ENCODE measurements around the gene FBLL1.
A peak's percentile ranks its signal among the peaks of the same experiment; 100 is the strongest.
"Not testable (repeated sequence)": the region's sequence is repeated elsewhere in the genome, so short reads cannot be mapped to it uniquely, and the experiment has no call there.

The FBLL1 gene

GRCh38 chr5:168553377-168554130, 24.4 kb downstream of the FBLL1 start:
- DNase-seq (ENCODE audit: low spot score), result no peak

- no peak for DNase-seq (ENCODE audit: low spot score)
Measured at GRCh38 chr5:168557389-168557788, 28.3 kb downstream of the FBLL1 start.

DNA sequence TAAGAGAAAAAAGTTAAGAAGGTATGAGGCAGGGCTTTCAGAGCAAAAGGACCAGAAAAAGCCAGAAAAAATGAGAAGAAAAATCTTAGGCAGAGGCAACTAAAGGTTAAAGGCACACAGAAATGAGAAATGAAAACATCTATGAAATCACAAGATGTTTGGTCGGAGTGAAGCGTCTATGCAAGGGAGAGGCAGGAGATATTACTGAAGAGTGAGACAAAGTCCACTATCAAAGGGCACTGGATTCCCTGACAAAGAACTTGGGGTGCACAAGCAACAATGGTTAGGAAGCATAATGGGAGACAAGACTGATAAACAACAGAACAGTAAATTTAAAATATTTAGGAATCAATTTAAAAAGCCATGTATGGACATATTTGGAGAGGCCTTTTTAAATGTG, 33.2 kb downstream of the FBLL1 start:
- DNase-seq (ENCODE audit: low spot score), result no peak

DNA sequence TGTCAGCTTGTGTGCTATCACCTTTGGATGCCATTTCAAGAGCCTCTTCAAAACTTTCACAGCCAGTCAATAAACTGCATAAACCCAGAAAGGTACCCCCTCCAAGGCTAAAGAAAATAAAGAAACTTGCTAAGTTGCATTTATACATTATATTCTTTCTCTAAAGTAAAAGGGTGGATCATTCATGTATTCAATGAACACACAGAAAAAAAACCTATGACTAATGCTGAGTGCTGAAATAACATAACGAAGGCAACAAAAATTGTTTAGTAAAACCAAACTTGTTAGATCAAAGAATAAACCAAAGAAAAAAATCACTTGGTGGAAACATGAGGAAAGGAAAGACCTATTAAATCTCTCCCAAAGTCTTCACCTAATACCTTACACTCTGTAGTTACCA, 34.9 kb downstream of the FBLL1 start:
- DNase-seq (ENCODE audit: low spot score), result no peak

GRCh38 chr5:168568738-168569137, 39.6 kb downstream of the FBLL1 start:
- no peak for DNase-seq (ENCODE audit: low spot score)

DNA sequence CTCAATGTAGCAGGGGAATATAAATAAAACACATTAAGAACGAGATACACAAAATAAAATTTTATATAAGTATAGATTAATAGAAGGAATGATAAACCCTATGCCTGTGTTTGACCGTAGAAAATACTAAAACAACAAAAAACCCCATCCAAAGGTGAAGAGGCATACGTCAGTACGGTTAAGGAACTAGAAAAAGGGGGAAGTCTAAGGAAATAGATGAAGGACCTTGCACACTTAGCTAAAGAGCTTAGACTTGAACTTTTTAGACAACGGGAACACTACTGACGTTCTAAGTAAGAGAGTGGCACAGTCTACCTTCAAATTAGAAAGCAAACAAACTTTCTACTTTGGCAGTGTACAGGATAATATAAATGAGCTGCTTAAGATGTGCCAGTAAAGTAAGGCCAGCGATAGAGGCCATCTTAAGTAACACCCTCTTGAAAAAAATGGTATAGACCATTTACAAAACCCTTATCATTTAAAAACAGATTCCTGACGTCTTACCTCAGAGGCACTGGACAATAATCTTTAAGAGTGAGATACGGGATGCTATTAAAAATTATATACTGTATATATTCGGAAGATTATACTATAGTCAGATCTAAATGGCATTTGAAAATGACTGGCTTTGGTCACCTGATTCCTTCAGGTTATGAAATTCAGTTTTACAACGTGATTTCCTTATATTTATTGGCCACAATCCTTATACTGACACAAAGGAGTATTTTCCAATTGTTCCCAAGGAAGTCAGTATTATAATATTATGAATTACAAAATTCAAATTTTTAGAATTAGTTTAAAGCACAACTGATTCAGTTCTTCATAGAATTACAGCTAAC, 41.6 kb downstream of the FBLL1 start:
- DNase-seq (ENCODE audit: low spot score), result no peak

DNA sequence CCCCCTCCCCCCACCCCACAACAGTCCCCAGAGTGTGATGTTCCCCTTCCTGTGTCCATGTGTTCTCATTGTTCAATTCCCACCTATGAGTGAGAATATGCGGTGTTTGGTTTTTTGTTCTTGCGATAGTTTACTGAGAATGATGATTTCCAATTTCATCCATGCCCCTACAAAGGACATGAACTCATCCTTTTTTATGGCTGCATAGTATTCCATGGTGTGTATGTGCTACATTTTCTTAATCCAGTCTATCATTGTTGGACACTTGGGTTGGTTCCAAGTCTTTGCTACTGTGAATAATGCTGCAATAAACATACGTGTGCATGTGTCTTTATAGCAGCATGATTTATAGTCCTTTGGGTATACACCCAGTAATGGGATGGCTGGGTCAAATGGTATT, 44.6 kb downstream of the FBLL1 start:
- DNase-seq (ENCODE audit: low spot score), result not testable (repeated sequence)

- DNase-seq (ENCODE audit: low spot score), result not testable (repeated sequence)
Measured at GRCh38 chr5:168574156-168574555, 45.1 kb downstream of the FBLL1 start.

DNA sequence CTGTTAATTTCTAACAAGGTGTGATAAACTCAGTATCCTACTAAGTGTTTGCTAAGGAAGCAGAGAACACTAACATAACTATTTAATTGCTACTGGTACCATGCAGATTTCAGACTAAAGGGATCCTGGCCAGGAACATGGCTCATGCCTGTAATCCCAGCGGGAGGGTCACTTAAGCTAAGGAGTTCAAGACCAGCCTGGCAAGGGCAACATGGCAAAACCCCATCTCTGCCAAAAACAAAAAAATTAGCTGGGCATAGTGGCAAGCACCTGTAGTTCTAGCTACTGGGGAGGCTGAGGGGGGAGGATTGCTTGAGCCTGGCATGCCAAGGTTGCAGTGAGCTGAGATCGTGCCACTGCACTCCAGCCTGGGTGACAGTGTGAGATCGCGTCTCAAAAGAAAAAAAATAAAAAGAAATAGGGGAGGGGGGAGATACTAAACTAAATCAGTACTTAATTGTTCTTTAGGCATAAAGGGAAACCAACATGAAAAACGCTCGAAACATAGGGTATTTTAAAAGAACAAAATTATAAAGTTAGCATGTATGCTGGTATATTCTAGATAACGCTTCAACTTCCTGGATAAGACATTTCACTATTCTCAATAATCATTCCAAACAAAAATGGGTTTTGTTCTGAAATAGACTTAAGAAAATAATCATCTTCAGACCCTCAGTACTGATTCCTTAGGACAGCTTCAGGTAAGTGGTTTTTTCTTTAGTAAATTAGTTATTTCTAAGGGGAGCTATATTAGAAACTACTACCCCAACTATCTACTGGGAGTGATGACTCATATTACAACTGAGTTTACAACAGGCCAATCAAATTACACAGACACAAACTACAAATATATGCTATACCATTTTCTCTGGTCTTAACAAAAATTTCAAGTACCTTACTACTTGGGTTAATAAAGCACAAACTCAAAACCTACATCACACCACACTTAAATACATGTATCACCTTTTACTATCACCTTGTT, 46.6 kb downstream of the FBLL1 start:
- DNase-seq (ENCODE audit: low spot score), result no peak

- peak; percentile 18 for DNase-seq (ENCODE audit: low spot score)
Measured at GRCh38 chr5:168578006-168578405, 48.9 kb downstream of the FBLL1 start.

- DNase-seq (ENCODE audit: low spot score), result peak; percentile 85
Measured at GRCh38 chr5:168578538-168579487, 49.7 kb downstream of the FBLL1 start, which contains the start of gene PANK3. PANK3 (minus strand) TSS chr5:168579368; CDS start chr5:168579283, 85 bp downstream.

GRCh38 chr5:168579488-168580226, 50.6 kb downstream of the FBLL1 start:
- DNase-seq (ENCODE audit: low spot score), result peak; percentile 99

DNA sequence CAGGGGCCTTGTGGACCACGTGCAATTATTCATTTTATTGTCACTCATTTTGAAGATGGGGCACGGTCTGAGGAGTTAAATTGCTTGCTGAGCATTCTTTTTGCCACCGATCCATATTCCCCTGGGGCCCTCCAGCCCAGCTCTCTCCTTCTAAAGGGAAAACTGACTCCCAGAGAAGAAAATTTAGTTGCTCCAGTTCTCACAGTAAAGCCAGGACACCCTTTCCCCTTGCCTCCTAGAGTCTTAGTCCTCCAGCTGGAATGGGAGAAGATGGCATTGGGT, 51.1 kb downstream of the FBLL1 start:
- no peak for DNase-seq (ENCODE audit: low spot score)

Measured in LoVo (cell line).